Amniotic stem cell (primary cell): ENCODE results near the gene KRTAP12-4.
"Not testable (repeated sequence)": the region's sequence is repeated elsewhere in the genome, so short reads cannot be mapped to it uniquely, and the experiment has no call there.

ENCODE experiments used
- DNase-seq: peaks from one replicate; lab custom pipeline; 2025; lab: John Stamatoyannopoulos, UW

KRTAP12-4 gene

DNA sequence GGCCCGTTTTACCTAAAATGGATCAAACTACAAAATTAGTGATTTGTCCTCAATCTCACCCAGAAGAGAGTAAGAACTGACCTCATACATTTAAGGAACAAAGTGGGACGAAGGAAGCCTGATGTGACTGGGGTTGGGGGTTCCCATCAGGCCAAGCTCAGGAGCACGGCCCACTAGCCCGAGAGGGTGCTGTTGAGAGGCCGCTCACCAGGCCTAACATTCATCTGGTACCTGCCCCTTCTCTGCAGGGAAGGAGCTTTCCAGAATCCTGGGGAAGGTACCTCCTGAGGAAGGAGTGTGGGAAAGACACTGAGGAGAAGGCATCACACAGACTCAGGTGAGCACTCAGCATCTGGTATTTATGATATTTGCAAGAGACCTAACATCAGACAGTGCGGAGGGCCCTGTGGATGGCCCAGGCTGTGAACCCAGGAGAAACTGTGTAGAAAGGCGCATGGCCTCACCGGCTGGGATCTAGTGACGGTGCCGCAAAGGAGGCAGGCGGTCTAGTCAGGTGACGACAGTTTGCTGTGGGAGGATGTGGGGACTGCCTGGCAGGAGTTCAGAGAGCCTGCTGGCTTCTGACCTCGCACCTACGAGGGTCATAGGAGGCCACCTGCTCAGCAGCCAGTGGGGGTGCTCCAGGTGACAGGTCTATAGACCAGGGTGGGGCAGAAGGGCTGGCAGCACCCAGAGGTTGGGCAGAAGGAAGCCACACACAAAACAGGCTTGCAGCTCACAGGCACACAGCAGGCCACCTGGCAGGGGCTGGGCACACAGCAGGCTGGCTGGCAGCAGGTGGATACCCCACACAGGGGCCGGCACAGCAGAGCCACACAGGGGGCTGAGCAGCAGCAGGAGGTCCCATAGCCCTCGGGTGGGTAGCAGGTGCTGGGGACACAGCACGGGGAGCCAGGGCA, 543 bp downstream of the KRTAP12-4 start:
- no peak for DNase-seq

DNA sequence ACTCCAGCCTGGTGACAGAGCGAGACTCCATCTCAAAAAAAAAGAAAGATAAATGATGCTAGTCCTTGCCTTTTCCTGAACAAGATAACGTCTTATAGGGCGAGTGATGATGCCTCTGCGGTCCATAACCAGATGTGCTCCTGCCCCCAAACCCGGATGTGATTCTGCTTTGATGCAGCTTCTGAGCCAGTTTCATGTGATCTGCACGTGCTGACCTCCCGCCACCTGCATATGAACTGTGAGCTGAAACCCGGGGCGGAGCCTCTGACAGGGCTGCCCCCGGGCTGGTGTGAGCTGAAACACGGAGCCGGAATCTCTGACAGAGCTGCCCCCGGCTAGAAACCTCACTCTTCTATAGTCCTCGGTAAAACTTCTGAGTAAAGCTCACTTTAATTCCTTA, 1.3 kb downstream of the KRTAP12-4 start:
- DNase-seq = no peak

DNA sequence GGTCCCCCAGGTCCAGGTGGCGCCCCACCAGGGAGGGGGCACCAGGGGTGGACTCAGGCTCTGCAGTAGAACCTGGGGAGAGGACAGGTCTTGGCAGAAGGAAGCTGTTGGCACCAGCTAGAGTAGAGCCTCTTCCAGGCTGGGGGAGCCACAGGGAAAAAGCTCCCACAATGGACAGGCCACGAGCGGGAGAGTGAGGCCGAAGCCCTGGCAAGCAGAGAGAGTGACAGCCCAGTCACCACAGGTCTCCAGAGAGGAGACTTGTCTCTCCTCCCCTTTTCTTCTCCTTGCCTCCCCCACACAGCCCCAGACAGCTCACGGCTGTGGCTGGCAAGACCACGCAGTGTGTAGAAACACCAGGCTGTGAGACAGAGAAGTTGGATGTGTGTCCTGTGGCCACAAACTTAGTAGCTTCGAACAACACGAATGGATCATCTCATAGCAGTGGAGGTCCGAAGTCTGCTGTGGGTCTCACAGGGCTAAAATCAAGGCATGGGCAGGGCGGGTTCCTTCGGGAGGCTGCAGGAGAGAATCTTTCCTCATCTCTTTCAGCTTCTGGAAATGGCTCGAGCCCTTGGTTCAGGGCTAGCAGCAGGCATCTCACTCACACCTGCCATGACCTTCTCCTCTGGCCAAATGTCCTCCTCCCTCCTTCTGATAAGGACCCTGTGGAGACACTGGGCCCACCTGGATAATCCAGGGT, 3.3 kb downstream of the KRTAP12-4 start:
- no peak for DNase-seq

DNA sequence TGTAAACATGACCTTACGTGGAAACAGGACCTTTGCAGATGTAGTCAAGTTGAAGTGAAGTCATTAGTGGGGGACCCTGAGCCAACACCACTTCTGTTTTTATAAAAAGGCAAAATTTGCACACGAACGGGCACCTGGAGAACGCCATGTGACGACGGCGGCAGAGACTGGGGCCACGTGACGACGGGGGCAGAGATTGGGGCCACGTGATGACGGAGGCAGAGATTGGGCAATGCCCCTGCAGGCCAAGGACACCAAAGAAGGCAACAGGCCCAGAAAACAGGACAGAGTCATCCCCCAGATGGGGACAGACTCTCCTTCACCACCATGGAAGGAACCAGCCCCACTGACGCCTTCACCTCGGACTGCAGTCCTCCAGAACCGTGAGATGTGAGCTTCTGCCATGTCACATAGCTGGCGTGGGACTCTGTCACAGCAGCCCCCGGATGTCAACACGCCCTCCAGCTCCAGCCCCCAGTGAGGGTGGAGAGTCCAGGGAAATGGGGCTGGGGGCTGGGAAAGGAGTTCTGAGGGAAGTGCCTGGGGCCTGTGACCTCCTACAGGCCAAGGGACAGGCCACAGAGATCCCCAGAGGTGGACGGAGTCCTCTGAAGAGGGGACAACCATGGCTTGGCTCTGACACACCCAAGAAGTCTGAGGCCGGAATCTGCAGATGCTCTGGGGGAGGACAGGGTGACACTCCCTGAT, 4.0 kb downstream of the KRTAP12-4 start:
- no peak for DNase-seq

DNA sequence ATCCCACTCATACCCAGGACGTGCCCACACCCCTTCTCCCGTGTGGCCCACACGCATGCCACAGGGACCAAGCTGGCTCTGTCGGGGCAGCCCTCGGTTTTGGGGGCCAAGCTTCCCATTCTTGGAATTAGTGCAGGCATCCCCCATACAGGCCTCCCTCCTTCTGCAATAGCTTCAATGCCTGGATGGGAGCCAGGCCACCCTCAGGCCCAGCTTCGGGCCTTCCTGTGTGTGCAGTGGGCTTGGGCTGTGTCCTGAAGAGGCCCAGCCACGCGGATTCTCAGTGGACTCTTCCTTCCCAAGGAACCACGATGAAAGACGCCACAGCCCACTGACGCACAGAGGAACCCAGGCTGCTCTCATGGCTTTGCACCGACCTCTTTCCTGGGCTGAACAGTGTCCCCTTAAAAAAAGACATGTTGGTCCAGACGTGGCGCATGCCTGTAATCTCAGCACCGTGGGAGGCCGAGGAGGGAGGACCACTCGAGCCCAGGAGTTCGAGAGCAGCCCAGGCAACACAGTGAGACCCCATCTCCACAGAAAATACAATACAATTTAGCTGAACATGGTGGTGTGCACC, 4.8 kb downstream of the KRTAP12-4 start:
- DNase-seq = no peak

DNA sequence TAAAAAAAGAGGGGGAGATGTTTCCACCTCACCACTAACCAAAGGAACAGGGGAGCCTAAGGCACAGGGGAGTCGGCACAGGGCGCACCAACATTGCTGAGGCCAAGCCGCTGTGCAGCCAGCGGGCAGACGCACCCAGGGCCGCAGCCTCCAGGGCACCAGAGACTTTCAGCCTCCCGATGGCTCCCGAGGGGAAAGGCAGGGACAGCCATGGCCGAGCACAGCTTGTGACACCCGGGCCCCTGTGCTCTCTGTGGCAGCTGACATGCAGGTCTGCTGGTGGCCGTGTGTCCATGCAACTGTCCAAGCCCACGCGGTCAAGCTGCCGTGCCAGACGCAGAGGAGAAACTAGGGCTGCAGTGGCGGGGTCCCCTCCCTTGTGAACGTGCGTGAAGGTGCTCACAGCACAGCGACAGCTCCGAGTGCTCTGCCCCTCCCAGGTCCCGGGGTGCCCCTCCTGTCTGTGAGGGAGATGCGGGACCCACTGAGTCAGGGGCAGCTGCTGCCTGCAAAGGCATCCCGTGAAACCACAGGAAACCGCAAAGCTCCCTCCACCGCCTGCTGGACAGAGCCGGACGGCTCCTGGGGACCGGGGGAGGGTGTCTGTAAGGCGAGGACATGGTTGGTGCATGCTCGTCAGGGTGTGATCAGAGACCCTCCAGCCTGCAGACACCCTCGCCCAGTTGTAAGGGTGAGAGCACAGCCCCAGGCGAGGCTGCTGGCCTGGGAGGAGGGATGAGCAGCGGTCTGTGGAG, 5.7 kb downstream of the KRTAP12-4 start:
- no peak for DNase-seq

DNA sequence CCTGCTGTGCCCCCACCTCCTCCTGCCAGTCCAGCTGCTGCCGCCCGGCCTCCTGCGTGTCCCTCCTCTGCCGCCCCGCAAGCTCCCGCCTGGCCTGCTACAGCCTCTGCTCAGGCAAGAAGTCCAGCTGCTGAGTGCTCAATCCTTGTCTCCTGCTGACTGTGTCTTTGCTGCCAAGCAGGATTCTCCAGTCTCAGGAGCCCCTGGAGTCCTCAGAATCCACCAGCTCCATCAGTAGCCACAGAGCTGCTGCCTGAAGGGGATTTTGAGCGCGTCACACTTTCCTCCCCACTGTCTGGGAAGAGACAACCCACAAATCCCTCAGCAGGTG, 7.3 kb downstream of the KRTAP12-4 start:
- no peak for DNase-seq

DNA sequence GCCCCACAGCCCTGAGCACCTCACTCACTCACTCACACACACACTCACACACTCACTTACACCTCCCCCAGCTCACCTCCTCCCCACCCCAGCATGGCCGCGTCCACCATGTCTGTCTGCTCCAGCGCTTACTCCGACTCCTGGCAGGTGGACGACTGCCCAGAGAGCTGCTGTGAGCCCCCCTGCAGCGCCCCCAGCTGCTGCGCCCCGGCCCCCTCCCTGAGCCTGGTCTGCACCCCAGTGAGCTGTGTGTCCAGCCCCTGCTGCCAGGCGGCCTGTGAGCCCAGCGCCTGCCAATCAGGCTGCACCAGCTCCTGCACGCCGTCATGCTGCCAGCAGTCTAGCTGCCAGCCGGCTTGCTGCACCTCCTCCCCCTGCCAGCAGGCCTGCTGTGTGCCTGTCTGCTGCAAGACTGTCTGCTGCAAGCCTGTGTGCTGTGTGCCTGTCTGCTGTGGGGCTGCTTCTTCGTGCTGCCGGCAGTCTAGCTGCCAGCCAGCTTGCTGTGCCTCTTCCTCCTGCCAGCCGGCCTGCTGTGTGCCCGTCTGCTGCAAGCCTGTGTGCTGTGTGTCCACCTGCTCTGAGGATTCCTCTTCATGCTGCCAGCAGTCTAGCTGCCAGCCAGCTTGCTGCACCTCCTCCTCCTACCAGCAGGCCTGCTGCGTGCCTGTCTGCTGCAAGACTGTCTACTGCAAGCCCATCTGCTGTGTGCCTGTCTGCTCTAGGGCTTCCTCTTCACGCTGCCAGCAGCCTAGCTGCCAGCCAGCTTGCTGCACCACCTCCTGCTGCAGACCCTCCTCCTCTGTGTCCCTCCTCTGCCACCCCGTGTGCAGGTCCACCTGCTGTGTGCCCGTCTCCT, 7.9 kb downstream of the KRTAP12-4 start, which contains the start of gene KRTAP10-11:
KRTAP10-11 (plus strand) TSS at position 49 of the 856 bp plus-strand sequence; CDS start at position 94, 45 bp downstream.
- DNase-seq = not testable (repeated sequence)

DNA sequence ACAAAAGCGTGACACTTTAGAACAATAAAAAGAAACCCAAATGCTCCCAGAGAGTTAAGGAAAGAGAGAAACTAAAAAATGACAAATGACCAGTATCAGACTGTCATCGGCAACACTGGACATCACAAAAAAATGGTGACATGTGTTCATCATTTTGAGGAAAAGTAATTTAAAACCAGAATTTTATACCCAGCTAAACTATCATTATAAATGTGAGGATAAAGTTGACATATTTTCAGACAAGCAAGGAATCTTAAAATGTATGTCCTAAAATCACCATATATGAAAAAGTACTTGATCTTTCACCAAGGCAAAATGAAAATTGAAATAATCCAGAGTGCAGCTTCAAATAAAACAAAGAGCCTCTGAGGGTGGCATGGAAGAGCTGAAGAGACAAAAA, 9.6 kb downstream of the KRTAP12-4 start:
- DNase-seq = no peak

DNA sequence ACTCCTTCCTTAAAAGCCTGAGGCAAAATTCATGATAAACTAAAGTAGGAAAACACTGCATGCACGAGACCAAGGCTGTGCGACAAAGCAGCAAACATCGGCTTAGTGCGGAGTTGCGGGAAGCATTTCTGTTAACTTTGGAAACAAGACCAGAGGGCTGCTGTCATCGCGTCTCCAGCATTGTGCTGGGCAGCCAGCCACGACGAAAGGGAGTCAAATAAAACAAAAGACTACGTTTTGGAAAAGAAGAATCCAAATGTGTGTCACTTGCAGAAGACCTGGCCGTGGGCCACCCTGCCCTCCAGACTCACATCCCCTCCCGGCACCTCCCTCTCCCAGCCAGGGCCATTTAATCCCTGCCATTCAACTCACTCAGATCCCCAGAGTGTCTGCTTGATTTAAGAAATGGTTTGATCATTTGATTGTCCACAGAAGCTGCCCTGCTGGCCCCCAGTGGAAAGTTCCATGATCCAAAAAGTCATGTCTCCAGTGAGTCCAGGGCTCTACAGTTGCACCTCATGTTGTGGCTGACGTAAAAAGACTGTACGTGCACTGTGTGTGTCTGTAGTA, 10.6 kb downstream of the KRTAP12-4 start:
- no peak for DNase-seq

DNA sequence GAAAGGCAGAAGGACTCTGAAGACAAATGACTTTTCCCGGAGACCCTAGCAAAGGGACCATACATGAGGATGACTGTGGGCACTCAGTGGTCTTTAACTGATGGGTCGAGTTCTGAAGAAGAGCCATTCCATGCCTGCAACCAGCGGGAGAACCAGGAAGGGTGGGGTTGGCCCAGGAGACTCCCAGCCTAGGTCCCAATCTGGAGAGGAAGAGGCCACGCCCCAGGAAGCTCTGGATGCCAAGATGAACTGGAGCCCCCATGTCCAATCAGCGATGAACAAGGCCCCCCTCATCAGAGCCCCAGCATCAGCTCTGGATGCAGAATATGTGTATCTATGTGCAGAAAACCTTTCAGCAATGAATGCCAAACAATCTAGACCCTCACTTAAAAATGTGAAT, 13.7 kb downstream of the KRTAP12-4 start:
- DNase-seq = no peak

DNA sequence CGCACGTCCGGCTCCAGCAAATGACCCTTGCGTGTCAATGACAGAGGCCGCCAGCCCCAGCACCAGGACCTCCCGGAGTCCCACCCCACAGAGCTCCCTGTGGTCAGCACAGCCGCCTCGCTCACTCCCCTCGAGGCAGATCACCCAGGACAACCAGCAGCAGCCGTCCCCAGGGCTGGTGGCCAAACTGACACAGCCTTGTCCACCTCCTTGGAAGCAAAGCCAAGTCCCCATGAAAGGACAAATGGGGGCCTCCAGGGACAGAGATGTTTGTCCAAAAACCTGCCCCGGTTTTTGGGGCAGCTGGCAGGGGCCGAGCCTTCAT, 15.2 kb downstream of the KRTAP12-4 start:
- DNase-seq = no peak

DNA sequence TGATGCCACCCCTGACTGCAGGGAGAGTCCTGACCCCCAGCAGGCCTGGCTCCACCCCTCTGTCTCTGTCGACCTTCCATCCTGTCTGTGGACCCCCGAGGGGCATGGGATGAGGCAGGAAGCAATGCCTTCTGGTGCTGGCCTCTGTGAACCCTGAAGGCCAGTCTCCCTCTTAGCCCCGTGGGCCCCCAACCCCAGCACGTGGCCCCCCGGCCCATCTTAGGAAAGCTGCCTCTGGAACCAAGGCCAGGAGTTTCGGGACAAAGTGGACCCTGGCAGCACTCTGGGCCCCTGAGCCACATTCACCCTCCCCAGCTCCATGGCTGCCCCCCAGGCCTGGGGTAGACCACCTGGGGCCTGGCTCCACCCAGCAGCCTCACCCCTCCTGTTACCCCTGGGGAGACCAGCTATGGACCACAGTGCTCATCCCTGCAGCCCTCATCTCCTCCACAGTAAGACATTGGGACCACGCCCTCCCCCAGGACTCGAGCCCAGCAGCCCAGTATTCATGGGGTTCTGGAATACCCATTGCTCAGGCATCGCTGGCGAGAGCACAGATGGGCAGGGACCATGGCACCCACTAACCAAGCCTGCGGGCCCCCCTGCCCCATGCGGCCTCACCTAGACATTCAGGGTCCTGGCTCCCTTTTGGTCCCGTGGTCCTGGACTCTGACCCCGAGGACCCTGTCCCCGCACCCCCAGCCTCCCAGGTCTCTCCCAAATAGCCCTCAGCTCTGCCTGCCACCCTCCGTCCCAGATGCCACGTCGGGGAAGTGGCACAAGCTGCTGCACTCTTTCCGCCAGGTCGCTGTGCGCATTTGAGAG, 15.7 kb downstream of the KRTAP12-4 start:
- not testable (repeated sequence) for DNase-seq

DNA sequence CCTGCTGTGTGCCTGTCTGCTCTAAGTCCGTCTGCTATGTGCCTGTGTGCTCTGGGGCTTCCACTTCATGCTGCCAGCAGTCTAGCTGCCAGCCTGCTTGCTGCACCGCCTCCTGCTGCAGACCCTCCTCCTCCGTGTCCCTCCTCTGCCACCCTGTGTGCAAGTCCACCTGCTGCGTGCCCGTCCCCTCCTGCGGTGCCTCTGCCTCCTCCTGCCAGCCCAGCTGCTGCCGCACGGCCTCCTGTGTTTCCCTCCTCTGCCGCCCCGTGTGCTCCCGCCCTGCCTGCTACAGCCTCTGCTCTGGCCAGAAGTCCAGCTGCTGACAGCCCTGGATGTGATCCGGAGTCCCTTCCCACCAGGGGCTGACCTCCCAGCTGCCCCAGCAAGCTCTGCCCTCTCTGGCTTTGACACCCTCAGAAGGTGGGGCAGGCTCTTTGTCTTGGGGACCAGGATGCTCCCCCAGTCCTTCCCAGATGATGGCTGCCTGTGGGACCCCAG, 16.6 kb downstream of the KRTAP12-4 start:
- DNase-seq = not testable (repeated sequence)

DNA sequence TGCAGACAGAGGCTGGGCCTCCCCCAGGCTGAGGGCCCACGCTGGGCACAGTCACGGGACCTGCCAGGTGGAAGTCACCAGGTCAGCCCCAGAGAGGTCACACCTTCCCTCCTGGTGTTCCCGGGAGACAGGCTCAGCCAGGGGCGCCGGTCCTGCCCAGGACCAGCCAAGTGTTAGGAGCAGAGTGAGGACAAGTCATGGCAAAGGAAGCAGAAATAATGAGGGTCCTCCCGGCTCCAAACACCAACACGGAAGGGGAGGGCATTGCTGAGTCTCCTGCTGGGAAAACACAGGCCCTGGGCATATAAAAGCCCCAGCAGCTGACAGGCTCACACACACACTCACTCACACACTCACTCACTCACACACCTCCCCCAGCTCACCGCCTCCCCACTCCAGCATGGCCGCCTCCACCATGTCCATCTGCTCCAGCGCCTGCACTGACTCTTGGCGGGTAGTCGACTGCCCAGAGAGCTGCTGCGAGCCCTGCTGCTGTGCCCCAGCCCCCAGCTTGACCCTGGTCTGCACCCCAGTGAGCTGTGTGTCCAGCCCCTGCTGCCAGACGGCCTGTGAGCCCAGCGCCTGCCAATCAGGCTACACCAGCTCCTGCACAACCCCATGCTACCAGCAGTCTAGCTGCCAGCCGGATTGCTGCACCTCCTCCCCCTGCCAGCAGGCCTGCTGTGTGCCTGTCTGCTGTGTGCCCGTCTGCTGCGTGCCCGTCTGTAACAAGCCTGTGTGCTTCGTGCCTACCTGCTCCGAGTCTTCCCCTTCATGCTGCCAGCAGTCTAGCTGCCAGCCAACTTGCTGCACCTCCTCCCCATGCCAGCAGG, 17.2 kb downstream of the KRTAP12-4 start, which contains the start of gene KRTAP10-10:
KRTAP10-10 (plus strand) TSS at position 339 of the 833 bp plus-strand sequence; CDS start at position 401, 62 bp downstream.
- no peak for DNase-seq

DNA sequence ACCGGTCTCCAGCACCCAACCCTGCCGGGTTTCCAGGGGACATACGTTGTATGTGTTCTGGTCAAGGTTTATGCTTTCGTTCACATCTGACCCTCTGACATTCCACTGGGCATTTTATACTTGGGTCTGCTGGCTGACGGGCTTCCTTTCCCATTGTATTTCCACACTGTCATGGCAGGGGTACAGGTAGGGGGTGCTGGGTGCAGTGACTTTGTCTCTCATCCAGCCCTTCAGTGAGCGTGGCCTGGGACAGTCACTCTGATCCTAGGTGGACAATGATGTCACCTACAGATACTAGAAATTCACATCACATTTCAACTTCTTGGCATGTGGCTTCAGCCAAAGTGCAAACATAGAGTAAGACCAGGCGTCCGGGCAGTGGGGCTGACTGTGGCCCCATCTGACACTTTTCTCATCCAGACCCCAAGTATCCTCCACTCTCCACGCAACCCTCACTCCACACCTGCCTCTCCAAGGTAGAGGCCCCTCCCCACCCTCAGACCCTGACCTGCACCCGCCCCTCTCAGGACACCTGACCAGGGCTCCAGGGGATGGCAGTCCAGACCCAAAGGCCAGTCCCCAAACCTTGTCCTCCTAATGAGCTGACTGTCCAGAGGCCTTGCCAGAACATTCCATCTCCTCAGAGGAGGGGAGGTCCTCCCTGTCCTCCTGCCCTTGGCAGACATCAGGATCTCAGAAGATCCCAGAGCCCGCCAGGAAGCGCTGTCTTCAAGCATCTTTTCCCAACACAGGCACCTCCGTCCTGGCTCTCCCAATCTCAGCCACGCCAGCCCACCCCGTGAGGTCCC, 18.0 kb downstream of the KRTAP12-4 start:
- no peak for DNase-seq

DNA sequence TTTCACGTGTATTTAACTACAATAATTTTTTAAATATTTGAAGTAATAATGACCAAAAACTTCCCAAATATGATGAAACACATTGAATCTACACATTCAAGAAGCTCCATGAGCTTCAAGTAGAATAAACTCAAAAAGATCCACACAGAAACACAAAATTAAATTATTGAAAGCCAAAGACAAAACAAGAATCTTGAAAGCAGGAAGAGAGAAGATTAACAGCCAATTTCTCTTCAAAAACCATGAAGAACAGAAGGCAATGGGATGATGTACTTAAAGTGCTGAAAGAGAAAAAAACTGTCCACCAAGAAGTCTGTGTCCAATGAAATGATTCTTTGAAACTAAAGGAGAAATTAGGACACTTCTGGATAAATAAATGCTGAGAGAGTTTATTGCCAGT, 22.4 kb downstream of the KRTAP12-4 start:
- DNase-seq = no peak
